ENCODE measurements around the gene SAMD9.

DNA sequence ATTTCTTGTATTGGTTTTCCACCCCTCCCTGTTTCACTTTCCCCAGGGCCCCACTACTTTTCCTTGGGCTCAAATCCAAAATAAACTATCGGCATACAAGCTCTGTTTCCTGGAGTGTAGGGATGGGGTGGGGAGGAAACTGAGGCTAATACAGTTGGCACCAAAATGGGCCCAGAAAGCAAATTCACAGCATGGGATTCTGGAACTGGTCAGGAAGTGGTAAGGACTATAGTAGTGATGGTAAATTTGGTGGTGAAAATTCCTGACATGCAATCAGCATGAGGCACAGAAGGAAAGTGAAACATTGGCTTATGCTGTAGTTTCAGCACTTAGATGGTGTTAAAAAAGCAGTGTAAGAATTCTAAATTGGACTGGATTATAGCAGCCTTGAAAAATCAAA is 39.1 kb upstream of the SAMD9 start:
- TF ChIP-seq POLR2A (IDR thresholded peaks at IDR 0.05; ENCODE audit: low read length) (no peak), GATA1 (IDR thresholded peaks at IDR 0.05; ENCODE audit: low read depth, low read length) (no peak)
